ENCODE measurements around the gene MAD1L1. TPM values are rescaled to one million over a fixed set of nuclear protein-coding genes. Genes with fewer than 3 reads are reported as not detected.

MAD1L1 gene
- total and polyA plus RNA-seq, 2 donors (not counting 3 experiments of a cell fraction or from before 2014, with no cell fraction given), result 34.1 to 42.3 TPM

DNA sequence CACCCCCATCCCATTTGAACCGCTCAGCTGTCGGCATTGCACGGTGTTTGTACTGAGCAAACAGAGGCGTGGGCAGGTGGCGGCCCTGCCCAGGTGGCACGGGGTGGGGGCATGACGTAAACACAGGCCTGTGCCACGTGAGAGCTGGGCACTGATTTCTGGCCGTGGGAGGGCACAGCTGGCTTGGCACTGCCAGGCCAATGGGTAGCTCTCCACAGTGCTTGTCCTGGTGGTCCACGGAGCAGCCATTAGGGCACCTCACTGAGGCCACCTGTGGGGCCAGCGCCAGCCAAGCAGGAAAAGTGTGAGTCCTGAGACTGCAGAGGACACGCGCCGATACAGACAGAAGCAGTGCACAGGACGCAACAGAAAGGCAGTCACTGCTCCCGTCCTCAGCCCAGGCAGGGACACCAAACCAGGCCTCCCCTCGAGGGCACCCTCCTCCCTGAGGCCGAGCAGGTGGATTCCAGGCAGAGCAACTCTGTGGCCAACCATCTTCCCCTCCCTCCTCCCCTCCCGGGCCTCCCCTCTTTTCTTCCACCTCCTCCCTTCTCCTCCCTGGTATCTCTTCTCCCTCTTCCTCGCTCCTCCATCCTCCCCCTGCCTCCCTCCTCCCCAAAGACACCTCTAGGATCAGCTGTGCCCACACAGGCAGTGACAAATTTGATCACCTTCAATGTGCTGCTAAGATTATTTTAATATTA is 303.9 kb downstream of the MAD1L1 start:
- intact Hi-C loops (cut with micrococcal nuclease), result no loop called here

More for the DNA sequence above, 303.9 kb downstream of the MAD1L1 start:
- ChIA-PET POLR2A (no interaction called here), CTCF (no interaction called here)
- no peaks in the 10 kb centered on the region for H4K20me1 ChIP-seq (replicated peaks; ENCODE audit: control insufficient read depth, extremely low read depth, insufficient read depth, low read length)
- H3K4me2 ChIP-seq (ENCODE audit: insufficient read depth, low read length), result no peak overlapping the region
- H3K9ac ChIP-seq (replicated peaks; ENCODE audit: extremely low read depth, insufficient read depth, low read length), result no peak overlapping the region
- FAIRE-seq (no peak), DNase-seq (ENCODE audit: low read depth, low spot score) (no peak)
- peaks cover 2% of the 10 kb centered on the region for H3K4me1 ChIP-seq (ENCODE audit: control insufficient read depth, extremely low read depth, insufficient read depth, low read length)
- TF ChIP-seq GATA2 (IDR thresholded peaks at IDR 0.05; ENCODE audit: insufficient read depth, insufficient read length, low read depth, low read length) (no peak), FOS (IDR thresholded peaks at IDR 0.05; ENCODE audit: borderline replicate concordance, insufficient read depth, low read length) (no peak), MYC (IDR thresholded peaks at IDR 0.05; ENCODE audit: low read depth, low read length) (no peak), JUN (IDR thresholded peaks at IDR 0.05; ENCODE audit: borderline replicate concordance, insufficient read depth, insufficient read length, low read depth) (no peak), POLR2AphosphoS5 (IDR thresholded peaks at IDR 0.05; ENCODE audit: insufficient read depth, low read depth, low read length) (no peak), EZH2 (IDR thresholded peaks at IDR 0.05; ENCODE audit: borderline replicate concordance, low read depth, low read length, severe bottlenecking) (no peak)
- TF ChIP-seq, protein P1, sequence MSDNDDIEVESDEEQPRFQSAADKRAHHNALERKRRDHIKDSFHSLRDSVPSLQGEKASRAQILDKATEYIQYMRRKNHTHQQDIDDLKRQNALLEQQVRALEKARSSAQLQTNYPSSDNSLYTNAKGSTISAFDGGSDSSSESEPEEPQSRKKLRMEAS (IDR thresholded peaks at IDR 0.05; ENCODE audit: insufficient read depth, insufficient read length), result no peak
- TF ChIP-seq, protein P2, sequence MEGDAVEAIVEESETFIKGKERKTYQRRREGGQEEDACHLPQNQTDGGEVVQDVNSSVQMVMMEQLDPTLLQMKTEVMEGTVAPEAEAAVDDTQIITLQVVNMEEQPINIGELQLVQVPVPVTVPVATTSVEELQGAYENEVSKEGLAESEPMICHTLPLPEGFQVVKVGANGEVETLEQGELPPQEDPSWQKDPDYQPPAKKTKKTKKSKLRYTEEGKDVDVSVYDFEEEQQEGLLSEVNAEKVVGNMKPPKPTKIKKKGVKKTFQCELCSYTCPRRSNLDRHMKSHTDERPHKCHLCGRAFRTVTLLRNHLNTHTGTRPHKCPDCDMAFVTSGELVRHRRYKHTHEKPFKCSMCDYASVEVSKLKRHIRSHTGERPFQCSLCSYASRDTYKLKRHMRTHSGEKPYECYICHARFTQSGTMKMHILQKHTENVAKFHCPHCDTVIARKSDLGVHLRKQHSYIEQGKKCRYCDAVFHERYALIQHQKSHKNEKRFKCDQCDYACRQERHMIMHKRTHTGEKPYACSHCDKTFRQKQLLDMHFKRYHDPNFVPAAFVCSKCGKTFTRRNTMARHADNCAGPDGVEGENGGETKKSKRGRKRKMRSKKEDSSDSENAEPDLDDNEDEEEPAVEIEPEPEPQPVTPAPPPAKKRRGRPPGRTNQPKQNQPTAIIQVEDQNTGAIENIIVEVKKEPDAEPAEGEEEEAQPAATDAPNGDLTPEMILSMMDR (IDR thresholded peaks at IDR 0.05; ENCODE audit: extremely low read depth in 1 of 2, insufficient read depth in 1 of 2, low read depth in 1 of 2, low read length in 2 of 2), result no peak
- no peak overlapping the region for H3K27ac ChIP-seq (ENCODE audit: insufficient read depth, low read depth, low read length)
- no peaks in the 10 kb centered on the region for H3K9me3 ChIP-seq (replicated peaks; ENCODE audit: control insufficient read depth, insufficient read depth, low read length)
- H3K36me3 ChIP-seq (ENCODE audit: control insufficient read depth in 2 of 2, extremely low read depth in 1 of 2, insufficient read depth in 2 of 2, low read length in 2 of 2), result no peaks in the 10 kb centered on the region
- no peaks in the 10 kb centered on the region for H3K79me2 ChIP-seq (ENCODE audit: control insufficient read depth, insufficient read depth, low read length)
- dilution Hi-C loops (cut with MboI; ENCODE audit: extremely low pct_ligation_motif_present, low sequenced_read_pairs), result no loop called here
- no peaks in the 10 kb centered on the region for H3K27me3 ChIP-seq (ENCODE audit: control insufficient read depth in 2 of 2, insufficient read depth in 2 of 2, low read length in 2 of 2)
- H3K9me1 ChIP-seq (replicated peaks; ENCODE audit: control insufficient read depth, extremely low read depth, insufficient read depth, low read length), result no peaks in the 10 kb centered on the region
- no peak overlapping the region for H2AFZ ChIP-seq (ENCODE audit: low read depth, low read length)
- no TSS peak for BruUV-seq (replicated peaks)
- no peak overlapping the region for H3K4me3 ChIP-seq (replicated peaks in 1 of 3; ENCODE audit: insufficient read depth in 1 of 3, low read depth in 1 of 3, low read length in 3 of 3)
